Body of pancreas (tissue), 4 donors: ENCODE data around the gene PCDHGA7. TPM values are rescaled to one million over a fixed set of nuclear protein-coding genes. Genes with fewer than 3 reads are reported as not detected.
"Not testable (repeated sequence)": the region's sequence is repeated elsewhere in the genome, so short reads cannot be mapped to it uniquely, and the experiment has no call there.

Experiments used
- ATAC-seq: fragments of 150-250 bp; one replicate; pipeline ENCODE4 v1.9.1; 2016
- DNase-seq, 4 donors: peaks; one replicate each; pipeline ENCODE4 v3.0.0-alpha.2; 2019
- H3K27ac ChIP-seq, 4 donors: fragments of 200-600 bp; sonication (generic); 1 replicate in 3 of 4; 2 replicates in 1 of 4; pipeline versions ENCODE4 v1.5.1 to v1.6.1; 2016 to 2019; ENCODE audit warnings: mild to moderate bottlenecking in 1 of 4, mixed read lengths in 1 of 4, moderate library complexity in 1 of 4
- H3K27me3 ChIP-seq, 2 donors: fragments of 200-600 bp; sonication (generic); one replicate each; pipeline ENCODE4 v1.6.0; 2016; ENCODE audit warnings: mild to moderate bottlenecking in 1 of 2
- H3K36me3 ChIP-seq, 2 donors: fragments of 200-600 bp; sonication (generic); replicated peaks in 1 of 2; 2 replicates each; pipeline ENCODE4 v1.5.1; 2016; ENCODE audit warnings: low read depth in 2 of 2; ENCODE audit not compliant: insufficient read depth in 1 of 2
- H3K4me1 ChIP-seq: fragments of 200-600 bp; sonication (generic); one replicate; pipeline ENCODE4 v1.6.0; 2016
- H3K4me3 ChIP-seq, 2 donors: fragments of 200-600 bp; sonication (generic); 1 replicate in 1 of 2; 2 replicates in 1 of 2; pipeline ENCODE4 v1.5.1; 2016 to 2019
- H3K9me3 ChIP-seq, 3 donors: fragments of 200-600 bp; sonication (generic); 1 replicate in 2 of 3; 2 replicates in 1 of 3; pipeline ENCODE4 v1.5.1; 2016
- CTCF ChIP-seq, 7 experiments: fragments of 450-650 bp in 4 of 7; fragments of 200-600 bp in 3 of 7; sonication (generic) in 3 of 7; IDR thresholded peaks; one replicate each; pipeline ENCODE4 v1.5.1; 2016 to 2019; ENCODE audit warnings: antibody characterized with exemption in 7 of 7
- POLR2A ChIP-seq, 3 donors: fragments of 450-650 bp; IDR thresholded peaks; one replicate each; pipeline ENCODE4 v1.6.1; 2016; ENCODE audit warnings: antibody characterized with exemption in 3 of 3, mild to moderate bottlenecking in 2 of 3
- WGBS, 2 donors: methylation state at CpG; one replicate each; pipeline ENCODE4 v1.1.5; 2017; 5-methylcytosine and 5-hydroxymethylcytosine counted together
- intact Hi-C: fragments of 100-400 bp; cut with DNase I; formaldehyde crosslinking; loops from one replicate; pipeline ENCODE4 v1.15.1; 2023
- total RNA-seq, 2 donors: library from RNA; depleted of rRNA; stranded (reverse); fragments of >200 nt; gene quantifications; one replicate each; pipeline ENCODE4 v1.1.0, GENCODE V29; 2016

PCDHGA7 gene
- total RNA-seq, 2 donors from 2014 or later, result 5.2 to 7.6 TPM

- TF ChIP-seq CTCF (IDR thresholded peaks at IDR 0.05) (peak in 5 of 7 experiments; percentile 7 to 41 (median 25)), POLR2A (IDR thresholded peaks at IDR 0.05) (no peak)
- Histone ChIP-seq H3K27me3 (no peaks in the 10 kb centered on the region), H3K36me3 (no peaks in the 10 kb centered on the region), H3K4me3 (no peak within 1 kb of the TSS), H3K4me1 (no peaks in the 10 kb centered on the region), H3K27ac (no peak within 1 kb of the TSS), H3K9me3 (peaks cover 0 to 77% (median 0%) of the 10 kb centered on the region in 3 donors)
- DNase-seq (peak in 1 of 4 donors; percentile 46), ATAC-seq (no peak)
- WGBS, 2 donors, result 8 to 12% methylated on average over 33 of the region's 33 CpGs
- intact Hi-C loops, result no loop called here
Measured at GRCh38 chr5:141430332-141431113, 48.0 kb downstream of the PCDHGA7 start, which contains the start of gene PCDHGA12. Gene PCDHGA12, plus strand, starts transcription at chr5:141430507. Its CDS starts 253 bp downstream, at chr5:141430760.

GRCh38 chr5:141431286-141431685, 48.7 kb downstream of the PCDHGA7 start:
- ATAC-seq (no peak), DNase-seq (no peak)
- intact Hi-C loops, result no loop called here
- no peak overlapping the region for H3K27ac ChIP-seq
- H3K4me3 ChIP-seq, result no peak overlapping the region
- H3K36me3 ChIP-seq, result no peaks in the 10 kb centered on the region
- no peaks in the 10 kb centered on the region for H3K4me1 ChIP-seq
- H3K27me3 ChIP-seq, result no peaks in the 10 kb centered on the region
- peaks cover 0 to 73% (median 0%) of the 10 kb centered on the region in 3 donors for H3K9me3 ChIP-seq
- 9 to 10% methylated on average over 9 to 37 of the region's 37 CpGs for WGBS, 2 donors
- TF ChIP-seq POLR2A (IDR thresholded peaks at IDR 0.05) (no peak), CTCF (IDR thresholded peaks at IDR 0.05) (no peak)

GRCh38 chr5:141432308-141432707, 49.8 kb downstream of the PCDHGA7 start:
- H3K27me3 ChIP-seq, DNase-seq, intact Hi-C loops, H3K36me3 ChIP-seq, H3K4me3 ChIP-seq, H3K4me1 ChIP-seq, ATAC-seq, H3K27ac ChIP-seq: not testable (repeated sequence)
- H3K9me3 ChIP-seq, result peaks cover 0 to 68% (median 0%) of the 10 kb centered on the region in 3 donors
- 17 to 32% methylated on average over 8 to 34 of the region's 38 CpGs for WGBS, 2 donors

- H3K4me1 ChIP-seq, H3K36me3 ChIP-seq, H3K27ac ChIP-seq, ATAC-seq, intact Hi-C loops, DNase-seq, H3K27me3 ChIP-seq, H3K4me3 ChIP-seq: not testable (repeated sequence)
- H3K9me3 ChIP-seq, result peaks cover 0 to 65% (median 0%) of the 10 kb centered on the region in 3 donors
- WGBS, 2 donors, result 19 to 28% methylated on average over 6 to 29 of the region's 29 CpGs
Measured at GRCh38 chr5:141432726-141433125, 50.2 kb downstream of the PCDHGA7 start.

- ATAC-seq (no peak), DNase-seq (no peak)
- Histone ChIP-seq H3K9me3 (peaks cover 0 to 58% (median 0%) of the 10 kb centered on the region in 3 donors), H3K36me3 (no peaks in the 10 kb centered on the region), H3K4me3 (no peak overlapping the region), H3K4me1 (no peaks in the 10 kb centered on the region), H3K27ac (no peak overlapping the region), H3K27me3 (no peaks in the 10 kb centered on the region)
- 85 to 96% methylated on average over 2 of the region's 2 CpGs for WGBS, 2 donors
- intact Hi-C loops, result no loop called here
- TF ChIP-seq POLR2A (IDR thresholded peaks at IDR 0.05) (no peak), CTCF (IDR thresholded peaks at IDR 0.05) (no peak)
Measured at GRCh38 chr5:141434006-141434405, 51.5 kb downstream of the PCDHGA7 start.

Other genes starting within 250 kb of the PCDHGA7 start
- gene PCDHB5, start 247.5 kb upstream of the PCDHGA7 start, total RNA-seq, result 10 to 100 TPM in 1 of 2 donors, 1 to 10 TPM in 1; 4.3 to 10.6 TPM
- gene PCDHB6, start 232.7 kb upstream of the PCDHGA7 start, total RNA-seq, result 1 to 10 TPM in 1 of 2 donors, under 1 TPM in 1; 0.33 to 1.0 TPM
- gene PCDHB7, start 210.1 kb upstream of the PCDHGA7 start, total RNA-seq, result under 1 TPM in 1 of 2 donors, not detected in 1; 0.52 TPM
- under 1 TPM; 0.33 to 0.52 TPM for gene PCDHB8, start 205.0 kb upstream of the PCDHGA7 start, total RNA-seq
- gene PCDHB16, start 200.4 kb upstream of the PCDHGA7 start, total RNA-seq, result 1 to 10 TPM; 2.1 to 4.6 TPM
- 10 to 100 TPM in 1 of 2 donors, under 1 TPM in 1; 0.78 to 19.8 TPM for gene PCDHB9, start 195.6 kb upstream of the PCDHGA7 start, total RNA-seq
- gene PCDHB10, start 190.4 kb upstream of the PCDHGA7 start, total RNA-seq, result 1 to 10 TPM; 1.3 to 2.3 TPM
- gene PCDHB11, start 183.1 kb upstream of the PCDHGA7 start, total RNA-seq, result 1 to 10 TPM; 4.4 to 4.9 TPM
- 1 to 10 TPM; 2.0 to 3.4 TPM for gene PCDHB12, start 174.0 kb upstream of the PCDHGA7 start, total RNA-seq
- gene PCDHB13, start 168.8 kb upstream of the PCDHGA7 start, total RNA-seq, result 1 to 10 TPM; 6.5 to 7.6 TPM
- gene PCDHB14, start 159.4 kb upstream of the PCDHGA7 start, total RNA-seq, result 1 to 10 TPM; 3.4 to 7.3 TPM
- gene PCDHB15, start 137.3 kb upstream of the PCDHGA7 start, total RNA-seq, result 1 to 10 TPM; 3.1 to 3.6 TPM
- not detected for gene SLC25A2, start 78.7 kb upstream of the PCDHGA7 start, total RNA-seq
- gene TAF7, start 62.0 kb upstream of the PCDHGA7 start, total RNA-seq, result 10 to 100 TPM; 28.7 to 32.2 TPM
- gene PCDHGA1, start 52.2 kb upstream of the PCDHGA7 start, total RNA-seq, result under 1 TPM; 0.33 to 0.78 TPM
- gene PCDHGA2, start 44.0 kb upstream of the PCDHGA7 start, total RNA-seq, result 1 to 10 TPM; 2.0 to 2.9 TPM
- 10 to 100 TPM in 1 of 2 donors, 1 to 10 TPM in 1; 4.2 to 11.2 TPM for gene PCDHGA3, start 38.9 kb upstream of the PCDHGA7 start, total RNA-seq
- 1 to 10 TPM; 3.9 to 6.9 TPM for gene PCDHGB1, start 32.6 kb upstream of the PCDHGA7 start, total RNA-seq
- 10 to 100 TPM in 1 of 2 donors, 1 to 10 TPM in 1; 6.7 to 10.9 TPM for gene PCDHGA4, start 27.7 kb upstream of the PCDHGA7 start, total RNA-seq
- gene PCDHGB2, start 22.7 kb upstream of the PCDHGA7 start, total RNA-seq, result 1 to 10 TPM; 2.3 to 9.3 TPM
- 1 to 10 TPM; 5.6 to 6.0 TPM for gene PCDHGA5, start 18.6 kb upstream of the PCDHGA7 start, total RNA-seq
- gene PCDHGB3, start 12.5 kb upstream of the PCDHGA7 start, total RNA-seq, result 10 to 100 TPM in 1 of 2 donors, 1 to 10 TPM in 1; 4.2 to 10.2 TPM
- 10 to 100 TPM in 1 of 2 donors, 1 to 10 TPM in 1; 5.2 to 11.2 TPM for gene PCDHGA6, start 8.9 kb upstream of the PCDHGA7 start, total RNA-seq
- 1 to 10 TPM; 3.6 to 4.9 TPM for gene PCDHGB4, start 5.0 kb downstream of the PCDHGA7 start, total RNA-seq
- 10 to 100 TPM in 1 of 2 donors, 1 to 10 TPM in 1; 4.2 to 10.2 TPM for gene PCDHGA8, start 9.9 kb downstream of the PCDHGA7 start, total RNA-seq
- gene PCDHGB5, start 15.2 kb downstream of the PCDHGA7 start, total RNA-seq, result 10 to 100 TPM in 1 of 2 donors, 1 to 10 TPM in 1; 7.8 to 15.2 TPM
- gene PCDHGA9, start 20.0 kb downstream of the PCDHGA7 start, total RNA-seq, result 1 to 10 TPM; 4.9 to 8.2 TPM
- gene PCDHGB6, start 25.3 kb downstream of the PCDHGA7 start, total RNA-seq, result 1 to 10 TPM; 4.6 to 8.0 TPM
- 1 to 10 TPM; 5.3 to 5.4 TPM for gene PCDHGA10, start 30.2 kb downstream of the PCDHGA7 start, total RNA-seq
- 1 to 10 TPM; 7.0 to 7.9 TPM for gene PCDHGB7, start 34.9 kb downstream of the PCDHGA7 start, total RNA-seq
- gene PCDHGA11, start 38.3 kb downstream of the PCDHGA7 start, total RNA-seq, result 1 to 10 TPM; 4.9 to 6.9 TPM
- gene PCDHGA12, start 47.8 kb downstream of the PCDHGA7 start, total RNA-seq, result 1 to 10 TPM; 5.3 to 5.4 TPM
- 10 to 100 TPM in 1 of 2 donors, 1 to 10 TPM in 1; 9.6 to 16.1 TPM for gene PCDHGC3, start 93.2 kb downstream of the PCDHGA7 start, total RNA-seq
- 1 to 10 TPM; 1.6 to 2.0 TPM for gene PCDHGC4, start 102.3 kb downstream of the PCDHGA7 start, total RNA-seq
- 1 to 10 TPM; 2.0 to 3.1 TPM for gene PCDHGC5, start 106.3 kb downstream of the PCDHGA7 start, total RNA-seq
- 10 to 100 TPM; 28.3 to 47.0 TPM for gene DIAPH1, start 236.3 kb downstream of the PCDHGA7 start, total RNA-seq